Fibroblast of peridontal ligament (primary cell): ENCODE measurements around the gene CTPS2.
"Not testable (repeated sequence)": the region's sequence is repeated elsewhere in the genome, so short reads cannot be mapped to it uniquely, and the experiment has no call there.

Experiments used
- DNase-seq: peaks from one replicate; pipeline ENCODE4 v3.0.0-alpha.2; 2010; ENCODE audit errors: extremely low read depth

Gene CTPS2, protein sequence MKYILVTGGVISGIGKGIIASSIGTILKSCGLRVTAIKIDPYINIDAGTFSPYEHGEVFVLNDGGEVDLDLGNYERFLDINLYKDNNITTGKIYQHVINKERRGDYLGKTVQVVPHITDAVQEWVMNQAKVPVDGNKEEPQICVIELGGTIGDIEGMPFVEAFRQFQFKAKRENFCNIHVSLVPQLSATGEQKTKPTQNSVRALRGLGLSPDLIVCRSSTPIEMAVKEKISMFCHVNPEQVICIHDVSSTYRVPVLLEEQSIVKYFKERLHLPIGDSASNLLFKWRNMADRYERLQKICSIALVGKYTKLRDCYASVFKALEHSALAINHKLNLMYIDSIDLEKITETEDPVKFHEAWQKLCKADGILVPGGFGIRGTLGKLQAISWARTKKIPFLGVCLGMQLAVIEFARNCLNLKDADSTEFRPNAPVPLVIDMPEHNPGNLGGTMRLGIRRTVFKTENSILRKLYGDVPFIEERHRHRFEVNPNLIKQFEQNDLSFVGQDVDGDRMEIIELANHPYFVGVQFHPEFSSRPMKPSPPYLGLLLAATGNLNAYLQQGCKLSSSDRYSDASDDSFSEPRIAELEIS

GRCh38 chrX:16712548-16713155 lies at the start of gene CTPS2:
Gene CTPS2 (minus strand): TSS chrX:16712669. CDS start chrX:16702902, 9,767 bp downstream.
- DNase-seq, result peak; percentile 48

GRCh38 chrX:16761500-16761899 lies 49.0 kb upstream of the CTPS2 start:
- not testable (repeated sequence) for DNase-seq

DNA sequence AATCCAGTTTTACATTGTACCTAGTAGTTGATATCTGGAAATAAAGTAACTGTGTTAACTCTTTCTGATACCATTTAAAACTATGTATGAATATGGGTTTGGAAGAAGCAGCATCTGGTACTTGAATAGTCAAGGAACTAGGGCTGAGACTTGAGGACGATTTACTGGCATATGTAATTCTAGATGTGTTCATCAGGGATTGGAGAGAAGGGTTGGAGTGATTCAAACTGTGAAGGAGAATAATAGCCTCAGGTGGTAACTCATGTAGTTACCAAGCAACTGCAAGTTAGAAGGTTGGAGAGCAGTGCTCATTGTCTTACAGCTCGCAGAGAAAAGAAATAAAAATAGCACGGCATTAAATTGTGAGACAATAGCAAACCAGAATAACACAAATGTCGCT lies 44.3 kb upstream of the CTPS2 start:
- no peak for DNase-seq

GRCh38 chrX:16754019-16754418 lies 41.5 kb upstream of the CTPS2 start:
- DNase-seq, result peak; percentile 41

DNA sequence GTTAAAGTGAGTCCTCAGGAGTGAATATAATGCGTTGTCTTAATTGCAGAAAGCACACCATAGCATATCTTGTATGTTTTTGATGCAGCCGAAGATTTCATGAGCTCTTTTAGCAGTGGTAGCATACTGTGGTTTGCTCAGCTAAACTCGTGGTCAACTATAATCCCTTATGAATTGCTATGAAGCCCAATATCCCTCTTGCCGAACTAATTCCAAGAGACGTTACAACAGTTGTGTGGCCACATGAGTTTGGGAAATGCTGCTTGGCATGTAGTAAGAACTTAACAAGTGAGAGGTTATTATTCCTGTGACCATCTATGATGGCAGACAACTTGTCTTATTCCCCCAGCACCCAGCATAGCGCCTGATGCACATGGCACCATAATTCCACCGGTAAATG lies 37.7 kb upstream of the CTPS2 start:
- DNase-seq, result peak; percentile 38

GRCh38 chrX:16748425-16748824 lies 36.0 kb upstream of the CTPS2 start:
- no peak for DNase-seq

GRCh38 chrX:16745659-16746058 lies 33.2 kb upstream of the CTPS2 start:
- no peak for DNase-seq

DNA sequence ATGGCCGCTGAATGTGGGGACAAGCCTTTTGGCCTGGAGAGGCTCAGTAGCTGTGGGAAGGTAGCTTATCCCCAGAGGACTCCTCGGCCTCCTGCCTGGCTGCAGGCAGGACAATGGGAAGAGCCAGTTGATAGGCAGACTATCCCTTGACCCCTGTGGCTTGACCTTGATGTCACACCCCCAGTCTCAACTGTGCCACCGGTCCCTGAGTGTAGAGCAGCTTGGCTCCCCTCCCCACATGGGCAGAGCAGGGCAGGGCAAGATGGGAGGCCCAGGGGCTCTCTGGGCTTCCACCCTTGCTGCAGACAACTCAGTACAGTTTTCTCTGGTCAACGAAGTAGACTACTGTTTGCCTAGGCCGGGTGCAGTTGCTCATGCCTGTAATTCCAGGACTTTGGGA lies 32.6 kb upstream of the CTPS2 start:
- DNase-seq, result no peak

DNA sequence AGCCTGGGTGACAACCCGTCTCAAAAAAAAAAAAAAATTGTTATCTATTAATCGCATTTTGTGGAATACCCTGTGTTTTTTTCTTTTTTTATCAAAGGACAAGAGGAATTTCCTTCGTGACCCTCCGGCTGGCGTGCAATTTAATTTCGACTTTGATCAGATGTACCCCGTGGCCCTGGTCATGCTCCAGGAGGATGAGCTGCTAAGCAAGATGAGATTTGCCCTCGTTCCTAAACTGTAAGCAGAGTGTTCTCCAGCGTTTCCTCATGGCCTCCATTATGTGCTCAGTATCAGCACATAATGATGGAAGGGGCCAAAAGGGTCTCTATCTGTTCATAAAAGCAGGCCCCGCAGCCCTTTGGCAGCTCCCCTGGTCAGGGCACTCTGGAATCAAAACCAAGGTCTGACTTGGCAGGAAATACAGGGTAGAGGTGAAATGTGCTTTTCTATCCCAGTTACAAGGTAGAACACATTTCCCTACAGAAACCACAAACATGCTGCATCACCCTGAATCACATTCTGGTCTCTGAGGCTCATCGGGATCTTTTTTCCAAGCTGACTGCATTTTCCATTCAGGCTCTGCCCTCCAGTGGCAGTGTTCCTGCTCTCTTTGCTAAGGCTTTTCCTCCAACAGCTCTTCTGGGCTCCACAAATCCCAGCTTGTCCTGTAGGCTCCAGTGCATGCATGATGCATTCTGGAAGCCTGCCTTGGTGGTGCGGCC lies 31.3 kb upstream of the CTPS2 start:
- peak; percentile 77 for DNase-seq

GRCh38 chrX:16739574-16739973 lies 27.1 kb upstream of the CTPS2 start:
- DNase-seq, result peak; percentile 52

GRCh38 chrX:16737024-16737423 lies 24.6 kb upstream of the CTPS2 start:
- DNase-seq, result no peak

DNA sequence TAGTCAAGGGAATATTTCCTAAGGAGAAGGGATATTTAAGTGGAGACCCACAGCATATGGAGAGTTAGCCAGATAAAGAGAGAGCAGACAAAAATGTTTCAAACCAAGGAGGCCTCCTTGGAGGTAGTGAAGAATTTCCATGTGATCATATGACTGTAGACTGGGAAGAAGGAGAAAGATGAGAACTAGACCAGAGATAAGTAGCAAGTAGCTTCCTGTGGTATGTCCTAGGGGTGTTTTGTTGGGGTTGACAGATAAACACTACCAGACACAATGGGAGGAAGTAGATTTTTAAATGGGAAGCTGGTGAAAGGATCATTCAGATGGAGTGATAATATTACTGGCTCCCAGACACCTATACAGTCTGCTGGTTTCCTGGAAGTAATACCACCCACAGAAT lies 20.5 kb upstream of the CTPS2 start:
- DNase-seq, result no peak

- no peak for DNase-seq
These were observed 18.0 kb upstream of the CTPS2 start for GRCh38 chrX:16730450-16730849.

GRCh38 chrX:16727637-16728036 lies 15.2 kb upstream of the CTPS2 start:
- DNase-seq, result no peak

DNA sequence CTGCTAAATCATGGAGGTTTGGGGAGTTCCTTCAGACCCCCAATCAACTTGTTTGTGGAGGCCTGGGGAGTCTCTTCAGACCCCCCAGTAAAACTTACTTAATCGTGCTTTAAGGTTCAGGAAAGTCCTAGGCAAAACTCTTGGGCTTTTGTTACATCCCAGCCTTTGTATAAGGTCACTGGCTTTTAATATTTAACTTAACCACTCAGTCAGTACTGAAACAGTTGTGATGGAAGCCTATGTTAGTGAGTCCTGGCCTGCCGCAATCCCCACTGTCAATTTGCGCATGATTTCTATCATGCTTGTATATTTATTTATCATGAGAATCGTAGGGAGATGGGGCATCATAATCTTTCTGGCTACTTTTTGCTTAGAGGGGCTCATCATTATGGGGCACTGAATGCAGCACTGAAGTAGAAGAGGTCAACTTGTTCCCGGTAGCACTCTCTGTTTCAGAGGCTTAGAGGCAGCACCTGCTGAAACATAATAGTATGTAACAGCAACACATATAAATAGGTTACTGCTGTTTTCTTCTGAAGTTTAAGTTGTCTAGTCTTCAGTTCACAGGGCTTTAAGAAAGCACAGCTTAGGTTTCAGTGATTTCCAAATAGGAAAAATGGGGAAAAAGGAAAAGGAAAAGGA lies 14.0 kb upstream of the CTPS2 start:
- DNase-seq, result not testable (repeated sequence)

GRCh38 chrX:16725072-16725471 lies 12.6 kb upstream of the CTPS2 start:
- DNase-seq, result no peak

DNA sequence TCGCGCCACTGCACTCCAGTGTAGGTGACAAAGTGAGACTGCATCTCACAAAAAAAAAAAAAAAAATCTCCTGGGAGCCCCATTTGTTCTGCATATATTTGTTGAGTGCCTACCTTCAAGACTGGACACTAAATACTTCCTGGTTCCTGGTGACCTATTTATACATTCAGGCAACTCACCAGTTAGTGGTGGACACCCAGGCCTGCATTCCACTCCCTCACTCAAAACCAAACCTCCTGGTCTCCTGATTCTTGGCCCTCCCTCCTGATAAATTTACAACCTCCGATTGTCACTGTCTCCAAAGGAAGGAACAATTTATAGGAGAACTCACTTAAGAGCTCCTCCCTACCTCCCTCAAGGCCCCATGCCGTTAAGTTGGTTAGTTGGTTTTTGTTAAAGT lies 10.0 kb upstream of the CTPS2 start:
- DNase-seq, result no peak

DNA sequence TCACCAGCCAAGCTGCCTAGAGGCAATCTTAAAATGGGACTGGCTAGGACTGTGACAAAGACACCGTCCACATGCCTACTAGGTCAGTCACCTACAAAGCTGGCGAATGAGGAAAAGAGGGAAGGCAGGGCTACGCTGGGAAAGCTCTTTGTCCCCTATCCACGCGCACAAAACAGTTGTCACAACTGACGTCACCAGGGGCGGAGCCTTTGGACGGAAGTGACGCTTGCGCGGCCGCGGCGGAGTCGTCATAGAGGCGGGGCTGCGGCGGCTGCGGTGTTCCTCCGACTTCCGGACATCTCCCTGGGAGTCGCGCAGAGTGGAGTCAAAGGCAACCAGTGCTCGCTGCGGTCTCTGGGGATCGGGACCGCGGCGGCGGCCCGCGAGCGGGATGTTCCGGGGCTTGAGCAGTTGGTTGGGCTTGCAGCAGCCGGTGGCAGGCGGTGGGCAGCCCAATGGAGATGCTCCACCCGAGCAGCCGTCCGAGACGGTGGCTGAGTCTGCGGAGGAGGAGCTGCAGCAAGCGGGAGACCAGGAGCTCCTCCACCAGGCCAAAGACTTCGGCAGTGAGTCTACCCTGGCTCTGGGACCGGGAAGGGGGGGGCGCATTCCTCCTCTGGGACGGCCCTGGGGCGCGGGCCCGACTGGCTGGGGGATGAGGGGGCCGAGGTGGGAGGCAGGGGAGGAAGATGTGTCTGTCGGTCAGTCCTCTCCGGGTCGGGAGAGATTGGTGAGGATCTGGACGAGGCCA lies 7.0 kb upstream of the CTPS2 start, which contains the start of gene SYAP1:
TSS of gene SYAP1 (plus strand) at position 279 of the 751 bp plus-strand sequence. CDS start at position 392, 113 bp downstream.
- DNase-seq, result peak; percentile 97

- no peak for DNase-seq
These were observed 6.4 kb upstream of the CTPS2 start for GRCh38 chrX:16718824-16719333.

DNA sequence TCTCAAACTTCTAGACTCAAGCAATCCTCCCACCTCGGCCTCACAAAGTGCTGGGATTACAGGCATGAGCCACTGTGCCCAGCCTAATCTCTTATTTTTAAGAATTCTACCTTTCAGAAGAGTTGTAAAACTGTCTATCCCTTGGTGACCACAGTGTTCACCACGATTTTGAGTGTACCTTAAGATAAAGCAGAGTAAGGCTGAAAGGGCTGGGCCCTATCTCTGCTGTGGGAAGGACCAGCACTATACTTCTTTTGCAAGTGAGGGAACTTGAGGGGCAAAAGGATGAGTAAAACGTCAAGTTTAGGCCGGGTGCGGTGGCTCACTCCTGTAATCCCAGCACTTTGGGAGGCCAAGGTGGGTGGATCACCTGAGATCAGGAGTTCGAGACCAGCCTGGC lies 4.0 kb upstream of the CTPS2 start:
- DNase-seq, result not testable (repeated sequence)

GRCh38 chrX:16715638-16716037 lies 3.2 kb upstream of the CTPS2 start:
- DNase-seq, result not testable (repeated sequence)
